Spleen (tissue), 7 donors: Measurements from ENCODE around the gene TFAP2C.

Experiments used
- POLR2A ChIP-seq, 3 donors: fragments of 450-650 bp; IDR thresholded peaks; one replicate each; pipeline ENCODE4 v1.5.1; 2017; ENCODE audit warnings: antibody characterized with exemption in 3 of 3, mild to moderate bottlenecking in 1 of 3
- POLR2AphosphoS5 ChIP-seq, 3 donors: sonication (generic); formaldehyde crosslinking; IDR thresholded peaks; one replicate each; pipeline ENCODE4 v1.5.1; 2017; ENCODE audit warnings: antibody characterized with exemption in 3 of 3
- TF ChIP-seq, protein P1 (sequence below), 11 experiments: fragments of 200-600 bp in 7 of 11; fragments of 450-650 bp in 4 of 11; sonication (generic) in 4 of 11; IDR thresholded peaks in 8 of 11; conservative IDR thresholded peaks in 3 of 11; 1 replicate in 7 of 11; 2 replicates in 4 of 11; pipeline versions ENCODE4 v1.4.0 to v1.8.0; 2016 to 2021; ENCODE audit warnings: antibody characterized with exemption in 11 of 11, inconsistent platforms in 4 of 11, mild to moderate bottlenecking in 1 of 11
- donor health status: DM: no; HTN: no; CAD: no; lungs with moderate emphysema.
- donor health status: DM: no; HTN: no; CAD: no.
- donor health status: DM: no; HTN: no; CAD: no.

DNA sequence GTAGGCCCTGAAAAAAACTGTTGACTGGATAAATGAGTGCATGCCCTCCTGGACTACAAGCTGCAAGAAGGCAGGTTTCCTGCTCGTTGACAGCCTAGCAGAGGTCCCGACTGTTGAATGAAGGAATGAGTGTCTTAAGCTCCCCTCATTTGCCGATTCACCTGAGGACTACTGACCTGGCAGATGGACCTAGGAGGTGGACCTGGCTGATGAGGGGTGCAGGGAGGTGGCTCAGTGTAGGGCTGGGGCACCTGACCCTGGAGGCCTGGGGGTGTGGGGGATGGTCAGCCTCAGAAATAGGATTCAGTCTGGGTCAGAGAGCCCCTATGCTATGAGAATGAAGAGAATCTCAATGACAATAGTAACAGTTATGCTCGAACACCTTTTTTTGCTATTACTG lies 11.6 kb upstream of the TFAP2C start:
- TF ChIP-seq, protein P1, sequence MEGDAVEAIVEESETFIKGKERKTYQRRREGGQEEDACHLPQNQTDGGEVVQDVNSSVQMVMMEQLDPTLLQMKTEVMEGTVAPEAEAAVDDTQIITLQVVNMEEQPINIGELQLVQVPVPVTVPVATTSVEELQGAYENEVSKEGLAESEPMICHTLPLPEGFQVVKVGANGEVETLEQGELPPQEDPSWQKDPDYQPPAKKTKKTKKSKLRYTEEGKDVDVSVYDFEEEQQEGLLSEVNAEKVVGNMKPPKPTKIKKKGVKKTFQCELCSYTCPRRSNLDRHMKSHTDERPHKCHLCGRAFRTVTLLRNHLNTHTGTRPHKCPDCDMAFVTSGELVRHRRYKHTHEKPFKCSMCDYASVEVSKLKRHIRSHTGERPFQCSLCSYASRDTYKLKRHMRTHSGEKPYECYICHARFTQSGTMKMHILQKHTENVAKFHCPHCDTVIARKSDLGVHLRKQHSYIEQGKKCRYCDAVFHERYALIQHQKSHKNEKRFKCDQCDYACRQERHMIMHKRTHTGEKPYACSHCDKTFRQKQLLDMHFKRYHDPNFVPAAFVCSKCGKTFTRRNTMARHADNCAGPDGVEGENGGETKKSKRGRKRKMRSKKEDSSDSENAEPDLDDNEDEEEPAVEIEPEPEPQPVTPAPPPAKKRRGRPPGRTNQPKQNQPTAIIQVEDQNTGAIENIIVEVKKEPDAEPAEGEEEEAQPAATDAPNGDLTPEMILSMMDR (IDR thresholded peaks at IDR 0.05 in 8 of 11, conservative IDR thresholded peaks at IDR 0.05 in 3 of 11): no peak
- TF ChIP-seq POLR2A (IDR thresholded peaks at IDR 0.05) (no peak), POLR2AphosphoS5 (IDR thresholded peaks at IDR 0.05) (no peak)
